Loucy (cell line): ENCODE measurements around the gene TAF1D.

Experiments
- CTCF ChIP-seq: fragments of 200-600 bp; sonication (generic); conservative IDR thresholded peaks from 2 replicates; pipeline ENCODE4 v1.5.1; 2014; ENCODE audit warnings: mild to moderate bottlenecking, antibody characterized with exemption, low read length
- EZH2phosphoT487 ChIP-seq: fragments of 200-600 bp; IDR thresholded peaks from 2 replicates; pipeline ENCODE4 v1.6.1; 2018; ENCODE audit warnings: antibody characterized with exemption, mild to moderate bottlenecking, moderate library complexity, borderline replicate concordance

GRCh38 chr11:93710239-93710638, 31.1 kb downstream of the TAF1D start:
- TF ChIP-seq EZH2phosphoT487 (no peak), CTCF (no peak)
